OCI-LY7 (cell line): ENCODE results near the gene WSB2. TPM values are rescaled to one million over a fixed set of nuclear protein-coding genes. Genes with fewer than 3 reads are reported as not detected.

Experiments
- BruUV-seq: library from RNA; stranded (reverse); fragments of 400-500 nt; replicated peaks from 2 replicates; lab custom pipeline; 2021; lab: Mats Ljungman, UMichigan
- CTCF ChIA-PET: fragments of 300-600 bp; sonication (Branson Sonifier 250); formaldehyde crosslinking; loops from one replicate; lab custom pipeline; 2022; ENCODE audit warnings: antibody characterized with exemption; ENCODE audit not compliant: unreplicated experiment; lab: Charles Lee
- POLR2A ChIA-PET: fragments of 300-600 bp; sonication (Branson Sonifier 250); formaldehyde crosslinking; loops from one replicate; lab custom pipeline; 2022; ENCODE audit warnings: antibody characterized with exemption; lab: Charles Lee
- DNase-seq: peaks from one replicate; pipeline ENCODE4 v3.0.0-alpha.2; 2015; ENCODE audit warnings: low spot score
- H2AFZ ChIP-seq: fragments of 200-600 bp; sonication (generic), shearing (Covaris generic); 2 replicates; pipeline ENCODE4 v1.6.1; 2014; ENCODE audit warnings: mild to moderate bottlenecking, antibody characterized with exemption, low read length, moderate library complexity
- H3K27ac ChIP-seq: fragments of 200-600 bp; sonication (generic); 2 replicates; pipeline ENCODE4 v1.5.1; 2014; ENCODE audit warnings: mixed run types, low read depth, mild to moderate bottlenecking, moderate library complexity, low read length, inconsistent platforms; ENCODE audit not compliant: poor library complexity, severe bottlenecking
- H3K36me3 ChIP-seq: fragments of 200-600 bp; sonication (generic); 2 replicates; pipeline ENCODE4 v1.6.1; 2014; ENCODE audit warnings: mild to moderate bottlenecking, antibody characterized with exemption, low read length, moderate library complexity, mixed read lengths; ENCODE audit not compliant: insufficient read depth
- H3K4me1 ChIP-seq: fragments of 200-600 bp; sonication (generic); 2 replicates; pipeline ENCODE4 v1.5.1; 2014; ENCODE audit warnings: mild to moderate bottlenecking, low read length; ENCODE audit not compliant: insufficient read depth, poor library complexity, severe bottlenecking
- H3K4me2 ChIP-seq: fragments of 200-600 bp; sonication (generic); 2 replicates; pipeline ENCODE4 v1.6.1; 2014; ENCODE audit warnings: mild to moderate bottlenecking, low read length
- H3K4me3 ChIP-seq: fragments of 200-600 bp; sonication (generic); 2 replicates; pipeline ENCODE4 v1.5.1; 2014; ENCODE audit warnings: mild to moderate bottlenecking, low read depth, low read length; ENCODE audit not compliant: poor library complexity, severe bottlenecking
- H3K79me2 ChIP-seq: fragments of 200-600 bp; sonication (generic); 2 replicates; pipeline ENCODE4 v1.6.1; 2016; ENCODE audit warnings: low read depth, mild to moderate bottlenecking, low read length, moderate library complexity, mixed read lengths; ENCODE audit not compliant: insufficient read depth
- H3K9me2 ChIP-seq: fragments of 200-600 bp; sonication (generic); 2 replicates; pipeline ENCODE4 v1.6.1; 2016; ENCODE audit warnings: mild to moderate bottlenecking, low read length, mixed read lengths; ENCODE audit not compliant: insufficient read depth
- H3K9me3 ChIP-seq: fragments of 200-600 bp; sonication (generic); 2 replicates; pipeline ENCODE4 v1.6.1; 2014; ENCODE audit warnings: mild to moderate bottlenecking, mixed run types, low read length, mixed read lengths
- H4K20me1 ChIP-seq: fragments of 200-600 bp; sonication (generic); 2 replicates; pipeline ENCODE4 v1.6.1; 2014; ENCODE audit warnings: mild to moderate bottlenecking, antibody characterized with exemption, low read length, moderate library complexity, mixed read lengths; ENCODE audit not compliant: insufficient read depth
- CTCF ChIP-seq: fragments of 200-600 bp; sonication (generic); conservative IDR thresholded peaks from 2 replicates; pipeline ENCODE4 v1.5.1; 2014; ENCODE audit warnings: mild to moderate bottlenecking, antibody characterized with exemption, low read length, moderate library complexity, mixed read lengths
- EZH2phosphoT487 ChIP-seq: fragments of 200-600 bp; sonication (generic); IDR thresholded peaks from 2 replicates; pipeline ENCODE4 v1.6.1; 2018; ENCODE audit warnings: low read depth, borderline replicate concordance, mild to moderate bottlenecking, mixed run types, antibody characterized with exemption, low read length, moderate library complexity, mixed read lengths
- intact Hi-C: fragments of 100-400 bp; cut with micrococcal nuclease; formaldehyde crosslinking; loops from one replicate; pipeline ENCODE4 v1.10.0; 2022; ENCODE audit not compliant: unreplicated experiment
- total RNA-seq, 2 experiments: library from RNA; depleted of rRNA in 1 of 2; stranded (reverse); fragments of >200 nt in 1 of 2; shearing (Covaris generic) in 1 of 2; gene quantifications; 2 replicates each; pipeline ENCODE4 v1.2.3, GENCODE V29; 2014 to 2022

WSB2 gene
- total RNA-seq, 2 experiments from 2014 or later = 31.9 to 34.4 TPM

GRCh38 chr12:118034429-118035189 lies 26.4 kb downstream of the WSB2 start:
- no peaks in the 10 kb centered on the region for H3K9me3 ChIP-seq
- H3K9me2 ChIP-seq = no peaks in the 10 kb centered on the region
- no peaks in the 10 kb centered on the region for H4K20me1 ChIP-seq
- H3K36me3 ChIP-seq = peaks cover 96% of the 10 kb centered on the region
- no peaks in the 10 kb centered on the region for H3K79me2 ChIP-seq
- H3K4me3 ChIP-seq = no peak overlapping the region
- peak; percentile 57 for TF ChIP-seq CTCF
- no peak for TF ChIP-seq EZH2phosphoT487
- no peak for DNase-seq
- no peak overlapping the region for H3K4me2 ChIP-seq
- intact Hi-C loops = loop anchor here (5.0 kb wide), 1 partner anchor 157 kb away; no protein-coding TSS in a partner anchor
- no TSS peak for BruUV-seq
- peaks cover 9% of the 10 kb centered on the region for H3K4me1 ChIP-seq
- ChIA-PET CTCF (no interaction called here), POLR2A (no interaction called here)
- no peak overlapping the region for H2AFZ ChIP-seq
- no peak overlapping the region for H3K27ac ChIP-seq

DNA sequence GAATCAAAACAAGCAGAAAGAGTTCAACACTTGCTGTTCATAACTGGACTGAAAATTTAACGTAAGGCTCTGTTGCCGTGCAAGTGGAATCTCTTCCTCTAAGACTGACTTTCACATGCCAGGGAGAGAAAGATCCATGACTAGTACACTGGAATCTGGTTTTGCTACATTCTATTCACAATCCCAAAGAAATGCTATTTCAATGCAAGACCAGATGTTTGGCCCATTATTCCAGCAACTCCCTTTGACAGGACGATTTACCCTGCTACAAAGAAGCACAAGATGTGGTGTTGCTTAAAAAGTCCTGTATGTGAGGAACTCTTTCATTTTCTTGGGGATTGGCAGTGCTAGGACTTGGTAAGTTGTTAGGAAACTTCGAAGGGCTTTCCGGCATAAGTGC lies 27.1 kb downstream of the WSB2 start:
- Histone ChIP-seq H4K20me1 (no peaks in the 10 kb centered on the region), H3K27ac (no peak overlapping the region), H2AFZ (no peak overlapping the region), H3K4me1 (peaks cover 9% of the 10 kb centered on the region), H3K9me2 (no peaks in the 10 kb centered on the region), H3K36me3 (peaks cover 99% of the 10 kb centered on the region), H3K4me2 (no peak overlapping the region), H3K4me3 (no peak overlapping the region), H3K79me2 (no peaks in the 10 kb centered on the region), H3K9me3 (no peaks in the 10 kb centered on the region)
- no peak for DNase-seq
- TSS peak; percentile 12 for BruUV-seq
- POLR2A ChIA-PET = interaction anchor here (0.6 kb wide), 2 partner anchors 189 to 393 kb away, joined by 4 read pairs; no protein-coding TSS in a partner anchor
- TF ChIP-seq CTCF = no peak
- intact Hi-C loops = loop anchor here (5.0 kb wide), 1 partner anchor 157 kb away; no protein-coding TSS in a partner anchor
- CTCF ChIA-PET = no interaction called here

GRCh38 chr12:118033323-118033722 lies 27.7 kb downstream of the WSB2 start:
- POLR2A ChIA-PET = interaction anchor here (0.6 to 0.9 kb wide), 3 partner anchors 12 to 393 kb away, joined by 4 read pairs; no protein-coding TSS in a partner anchor

More at GRCh38 chr12:118033323-118033722, 27.7 kb downstream of the WSB2 start:
- no TSS peak for BruUV-seq
- Histone ChIP-seq H4K20me1 (no peaks in the 10 kb centered on the region), H3K4me2 (no peak overlapping the region), H3K79me2 (no peaks in the 10 kb centered on the region), H3K27ac (no peak overlapping the region), H3K4me3 (no peak overlapping the region), H3K9me3 (no peaks in the 10 kb centered on the region), H3K9me2 (no peaks in the 10 kb centered on the region), H3K4me1 (peaks cover 9% of the 10 kb centered on the region), H3K36me3 (peaks cover 99% of the 10 kb centered on the region), H2AFZ (no peak overlapping the region)
- no peak for TF ChIP-seq CTCF
- no peak for TF ChIP-seq EZH2phosphoT487
- intact Hi-C loops = loop anchor here (5.0 kb wide), 1 partner anchor 156 kb away; no protein-coding TSS in a partner anchor
- CTCF ChIA-PET = no interaction called here
- no peak for DNase-seq
